MM.1S (cell line): ENCODE measurements around the gene ZNF747.

ENCODE experiments used
- DNase-seq: peaks from one replicate; pipeline ENCODE4 v3.0.0-alpha.2; 2015
- H2AFZ ChIP-seq: fragments of 300-600 bp; sonication (generic); 2 replicates; pipeline ENCODE4 v1.6.0; 2016; ENCODE audit warnings: antibody characterized with exemption, low read length
- H3F3A ChIP-seq: fragments of 300-600 bp; sonication (generic); 2 replicates; pipeline ENCODE4 v1.6.1; 2016; ENCODE audit warnings: mild to moderate bottlenecking, antibody characterized with exemption, low read length, moderate library complexity, mixed read lengths; ENCODE audit not compliant: insufficient read depth
- H3K27ac ChIP-seq: fragments of 300-600 bp; sonication (generic); 2 replicates; pipeline ENCODE4 v1.5.1; 2016; ENCODE audit warnings: mild to moderate bottlenecking, low read length
- H3K27me3 ChIP-seq: fragments of 300-600 bp; sonication (generic); replicated peaks from 2 replicates; pipeline ENCODE4 v1.6.0; 2016; ENCODE audit warnings: low read length; ENCODE audit not compliant: insufficient read depth
- H3K36me3 ChIP-seq: fragments of 300-600 bp; sonication (generic); replicated peaks from 2 replicates; pipeline ENCODE4 v1.6.1; 2016; ENCODE audit warnings: mild to moderate bottlenecking, low read length, mixed read lengths; ENCODE audit not compliant: insufficient read depth
- H3K4me1 ChIP-seq: fragments of 300-600 bp; sonication (generic); 2 replicates; pipeline ENCODE4 v1.6.1; 2016; ENCODE audit warnings: low read length, mixed read lengths
- H3K4me2 ChIP-seq: fragments of 300-600 bp; sonication (generic); 2 replicates; pipeline ENCODE4 v1.6.0; 2016; ENCODE audit warnings: low read depth, low read length
- H3K4me3 ChIP-seq: fragments of 300-600 bp; sonication (generic); 2 replicates; pipeline ENCODE4 v1.5.1; 2016; ENCODE audit warnings: low read length, mixed read lengths
- H3K79me2 ChIP-seq: fragments of 300-600 bp; sonication (generic); 2 replicates; pipeline ENCODE4 v1.6.1; 2016; ENCODE audit warnings: mixed run types, low read length, mixed read lengths
- H3K9ac ChIP-seq: fragments of 300-600 bp; sonication (generic); 2 replicates; pipeline ENCODE4 v1.6.1; 2016; ENCODE audit warnings: low read length, mixed read lengths
- H3K9me2 ChIP-seq: fragments of 300-600 bp; sonication (generic); replicated peaks from 2 replicates; pipeline ENCODE4 v1.6.1; 2016; ENCODE audit warnings: mild to moderate bottlenecking, low read length, mixed read lengths; ENCODE audit not compliant: insufficient read depth
- H3K9me3 ChIP-seq: fragments of 300-600 bp; sonication (generic); replicated peaks from 2 replicates; pipeline ENCODE4 v1.6.1; 2016; ENCODE audit warnings: mild to moderate bottlenecking, low read length, mixed read lengths; ENCODE audit not compliant: insufficient read depth
- H4K20me1 ChIP-seq: fragments of 300-600 bp; sonication (generic); 2 replicates; pipeline ENCODE4 v1.6.1; 2016; ENCODE audit warnings: mild to moderate bottlenecking, low read length, moderate library complexity, mixed read lengths; ENCODE audit not compliant: insufficient read depth
- EZH2 ChIP-seq: fragments of 300-600 bp; sonication (generic); optimal IDR thresholded peaks from 2 replicates; pipeline ENCODE3; 2017; ENCODE audit warnings: low read depth, mild to moderate bottlenecking, antibody characterized with exemption, low read length, mixed read lengths
- EZH2phosphoT487 ChIP-seq: fragments of 300-600 bp; sonication (generic); IDR thresholded peaks from 2 replicates; pipeline ENCODE4 v1.6.1; 2018; ENCODE audit warnings: antibody characterized with exemption, low read length
- TF ChIP-seq, protein P1 (sequence below): fragments of 300-600 bp; sonication (generic); IDR thresholded peaks from 2 replicates; pipeline ENCODE4 v1.5.1; 2016; ENCODE audit warnings: antibody characterized with exemption, low read length, mixed read lengths

Gene ZNF747

DNA sequence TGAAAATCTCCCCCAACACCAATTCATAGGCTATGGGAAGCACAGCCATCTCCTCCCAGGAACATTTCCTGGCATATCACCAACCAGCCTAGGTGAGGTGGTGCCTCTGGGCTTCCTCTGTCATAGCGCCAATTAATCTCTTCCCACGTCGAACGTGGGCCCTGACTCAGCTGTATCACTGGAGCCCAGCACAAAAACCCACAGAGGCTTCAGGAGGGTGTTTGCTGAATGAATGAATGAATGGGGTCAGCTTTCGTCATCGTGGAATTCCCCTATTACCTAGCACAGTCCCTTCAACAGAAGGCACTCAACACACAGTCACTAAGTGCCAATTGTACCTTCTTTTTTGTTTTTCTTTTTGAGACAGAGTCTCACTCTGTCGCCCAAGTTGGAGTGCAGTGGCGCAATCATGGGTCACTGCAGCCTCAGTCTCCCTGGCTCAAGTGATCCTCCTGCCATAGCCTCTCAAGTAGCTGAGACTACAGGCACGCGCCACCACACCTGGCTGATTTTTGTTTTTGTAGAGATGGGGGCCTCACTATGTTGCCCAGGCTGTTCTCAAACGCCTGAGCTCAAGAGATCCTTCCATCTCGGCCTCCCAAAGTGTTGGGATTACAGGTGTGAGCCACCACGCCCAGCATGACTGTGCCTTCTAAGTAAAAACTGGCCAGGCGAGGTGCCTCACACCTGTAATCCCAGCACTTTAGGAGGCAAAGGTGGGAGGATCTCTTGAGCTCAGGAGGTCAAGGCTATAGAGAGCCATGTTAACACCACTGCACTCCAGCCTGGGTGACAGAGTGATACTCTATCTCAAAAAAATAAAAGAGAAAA is 32.7 kb upstream of the ZNF747 start:
- no peaks in the 10 kb centered on the region for H3K36me3 ChIP-seq
- TF ChIP-seq EZH2 (no peak), EZH2phosphoT487 (no peak)
- TF ChIP-seq, protein P1, sequence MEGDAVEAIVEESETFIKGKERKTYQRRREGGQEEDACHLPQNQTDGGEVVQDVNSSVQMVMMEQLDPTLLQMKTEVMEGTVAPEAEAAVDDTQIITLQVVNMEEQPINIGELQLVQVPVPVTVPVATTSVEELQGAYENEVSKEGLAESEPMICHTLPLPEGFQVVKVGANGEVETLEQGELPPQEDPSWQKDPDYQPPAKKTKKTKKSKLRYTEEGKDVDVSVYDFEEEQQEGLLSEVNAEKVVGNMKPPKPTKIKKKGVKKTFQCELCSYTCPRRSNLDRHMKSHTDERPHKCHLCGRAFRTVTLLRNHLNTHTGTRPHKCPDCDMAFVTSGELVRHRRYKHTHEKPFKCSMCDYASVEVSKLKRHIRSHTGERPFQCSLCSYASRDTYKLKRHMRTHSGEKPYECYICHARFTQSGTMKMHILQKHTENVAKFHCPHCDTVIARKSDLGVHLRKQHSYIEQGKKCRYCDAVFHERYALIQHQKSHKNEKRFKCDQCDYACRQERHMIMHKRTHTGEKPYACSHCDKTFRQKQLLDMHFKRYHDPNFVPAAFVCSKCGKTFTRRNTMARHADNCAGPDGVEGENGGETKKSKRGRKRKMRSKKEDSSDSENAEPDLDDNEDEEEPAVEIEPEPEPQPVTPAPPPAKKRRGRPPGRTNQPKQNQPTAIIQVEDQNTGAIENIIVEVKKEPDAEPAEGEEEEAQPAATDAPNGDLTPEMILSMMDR = no peak
- no peak overlapping the region for H3K4me3 ChIP-seq
- H3K27ac ChIP-seq = peak overlapping the region; percentile 74; the same call in 1 of the 2 replicates
- no peaks in the 10 kb centered on the region for H3K79me2 ChIP-seq
- H3F3A ChIP-seq = peaks cover 17% of the 10 kb centered on the region
- peak overlapping the region; percentile 60; the same call in 1 of the 2 replicates for H3K4me2 ChIP-seq
- DNase-seq = no peak
- no peaks in the 10 kb centered on the region for H3K9me3 ChIP-seq
- H3K9me2 ChIP-seq = no peaks in the 10 kb centered on the region
- H3K9ac ChIP-seq = peak overlapping the region; percentile 39; the same call in 1 of the 2 replicates
- H3K27me3 ChIP-seq = no peaks in the 10 kb centered on the region
- no peaks in the 10 kb centered on the region for H4K20me1 ChIP-seq
- H2AFZ ChIP-seq = peak overlapping the region; percentile 64
- peaks cover 13% of the 10 kb centered on the region for H3K4me1 ChIP-seq

DNA sequence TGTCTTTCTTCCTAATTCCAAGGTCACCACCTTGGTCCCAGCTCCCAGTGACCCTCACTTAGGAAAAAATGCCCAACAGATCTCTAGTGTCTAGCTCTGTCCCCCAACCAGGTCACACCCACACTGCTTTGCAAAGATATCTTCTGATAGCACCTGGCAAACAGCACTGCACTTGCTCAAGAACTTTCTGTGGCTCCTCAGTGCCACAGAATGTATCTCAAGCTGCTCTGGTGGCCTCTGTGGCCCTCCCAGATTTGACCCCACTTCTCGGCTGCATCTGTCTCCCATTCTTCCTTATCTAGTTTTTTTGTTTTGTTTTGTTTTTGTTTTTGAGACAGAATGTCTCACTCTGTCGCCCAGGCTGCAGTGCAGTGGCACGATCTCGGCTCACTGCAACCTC is 31.9 kb upstream of the ZNF747 start:
- H3K36me3 ChIP-seq = no peaks in the 10 kb centered on the region
- H3K4me2 ChIP-seq = no peak overlapping the region
- H3K9me3 ChIP-seq = no peaks in the 10 kb centered on the region

DNA sequence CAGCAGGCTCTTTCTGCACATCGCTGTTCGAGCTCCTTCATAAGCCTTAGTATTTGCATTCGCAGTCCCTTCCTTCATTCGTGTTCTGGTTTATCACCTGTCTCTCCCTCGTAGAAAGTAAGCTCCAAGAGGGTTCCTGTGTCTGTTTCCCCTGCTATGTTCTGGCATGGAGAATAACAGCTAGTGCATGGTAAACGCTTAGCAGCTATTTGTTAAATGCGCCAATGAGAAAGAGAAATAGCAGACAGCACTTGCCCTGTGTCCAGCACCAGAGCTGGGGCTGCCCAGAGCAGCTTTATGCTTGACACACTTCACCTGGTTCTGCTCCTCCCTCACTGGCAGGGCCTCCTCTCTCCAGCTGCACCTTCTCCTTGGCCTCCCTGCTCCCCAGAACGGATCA is 31.3 kb upstream of the ZNF747 start:
- Histone ChIP-seq H3K79me2 (no peaks in the 10 kb centered on the region), H3K4me1 (peaks cover 13% of the 10 kb centered on the region), H3K27ac (no peak overlapping the region), H3K4me2 (no peak overlapping the region), H3K9ac (no peak overlapping the region), H3K36me3 (no peaks in the 10 kb centered on the region), H3K27me3 (no peaks in the 10 kb centered on the region), H3K9me2 (no peaks in the 10 kb centered on the region), H4K20me1 (no peaks in the 10 kb centered on the region), H3K9me3 (no peaks in the 10 kb centered on the region), H3F3A (peaks cover 9% of the 10 kb centered on the region), H3K4me3 (no peak overlapping the region), H2AFZ (no peak overlapping the region)
- TF ChIP-seq EZH2 (no peak), EZH2phosphoT487 (no peak)
- TF ChIP-seq, protein P1 = no peak
- DNase-seq = no peak

More for the DNA sequence above, 31.9 kb upstream of the ZNF747 start:
- Histone ChIP-seq H2AFZ (no peak overlapping the region), H3K27ac (no peak overlapping the region), H4K20me1 (no peaks in the 10 kb centered on the region), H3K4me1 (peaks cover 13% of the 10 kb centered on the region), H3K4me3 (no peak overlapping the region), H3K9ac (no peak overlapping the region), H3K79me2 (no peaks in the 10 kb centered on the region), H3F3A (peaks cover 13% of the 10 kb centered on the region), H3K9me2 (no peaks in the 10 kb centered on the region), H3K27me3 (no peaks in the 10 kb centered on the region)
- TF ChIP-seq EZH2phosphoT487 (no peak), EZH2 (no peak)
- TF ChIP-seq, protein P1 = no peak
- no peak for DNase-seq
